Esophagus mucosa (tissue), 1 donor: Measurements from ENCODE around the gene HOOK2. TPM values are rescaled to one million over a fixed set of nuclear protein-coding genes. Genes with fewer than 3 reads are reported as not detected.

Experiments
- ATAC-seq: fragments of 200-7000 bp; cut with Tn5 transposase; one replicate; pipeline ENCODE4 v1.9.1; 2020
- total RNA-seq: library from RNA; stranded (reverse); gene quantifications from one replicate; pipeline ENCODE4 v1.2.4, GENCODE V29; 2023
- donor health status: DM: yes; HTN: yes; CAD: no.

The HOOK2 gene
- total RNA-seq, 1 donor from 2014 or later: 38.2 TPM

GRCh38 chr19:12793290-12794195 is 18.2 kb upstream of the HOOK2 start:
- peak; percentile 45 for ATAC-seq

- ATAC-seq: no peak
These were observed 17.5 kb upstream of the HOOK2 start for GRCh38 chr19:12792853-12793289.

- no peak for ATAC-seq
These were observed 16.9 kb upstream of the HOOK2 start for GRCh38 chr19:12792051-12792852.

GRCh38 chr19:12791345-12792050 is 16.1 kb upstream of the HOOK2 start, which contains the start of gene JUNB:
Gene JUNB, plus strand, starts transcription at chr19:12791486. Its CDS starts 286 bp downstream, at chr19:12791772.
- peak; percentile 49 for ATAC-seq

- ATAC-seq: no peak
These were observed 15.4 kb upstream of the HOOK2 start for GRCh38 chr19:12790628-12791344.

GRCh38 chr19:12789904-12790619 is 14.7 kb upstream of the HOOK2 start:
- ATAC-seq: peak; percentile 52

GRCh38 chr19:12789098-12789903 is 13.9 kb upstream of the HOOK2 start:
- ATAC-seq: no peak

- ATAC-seq: no peak
These were observed 13.3 kb upstream of the HOOK2 start for GRCh38 chr19:12788682-12789097.

GRCh38 chr19:12788042-12788681 is 12.8 kb upstream of the HOOK2 start:
- no peak for ATAC-seq

- no peak for ATAC-seq
These were observed 12.1 kb upstream of the HOOK2 start for GRCh38 chr19:12787458-12787857.

- no peak for ATAC-seq
These were observed 11.6 kb upstream of the HOOK2 start for GRCh38 chr19:12786952-12787351.

- peak; percentile 27 for ATAC-seq
These were observed 11.0 kb upstream of the HOOK2 start for GRCh38 chr19:12786141-12786870.

GRCh38 chr19:12785431-12786031 is 10.2 kb upstream of the HOOK2 start:
- no peak for ATAC-seq

- no peak for ATAC-seq
These were observed 9.6 kb upstream of the HOOK2 start for GRCh38 chr19:12784871-12785430.

- no peak for ATAC-seq
These were observed 9.1 kb upstream of the HOOK2 start for GRCh38 chr19:12784394-12784870.

- peak; percentile 63 for ATAC-seq
These were observed 8.6 kb upstream of the HOOK2 start for GRCh38 chr19:12783849-12784393.

- ATAC-seq: no peak
These were observed 8.0 kb upstream of the HOOK2 start for GRCh38 chr19:12783291-12783848.
